ENCODE results near the gene GGA3. TPM values are rescaled to one million over a fixed set of nuclear protein-coding genes. Genes with fewer than 3 reads are reported as not detected.
"Not testable (repeated sequence)": the region's sequence is repeated elsewhere in the genome, so short reads cannot be mapped to it uniquely, and the experiment has no call there.

The GGA3 gene, protein sequence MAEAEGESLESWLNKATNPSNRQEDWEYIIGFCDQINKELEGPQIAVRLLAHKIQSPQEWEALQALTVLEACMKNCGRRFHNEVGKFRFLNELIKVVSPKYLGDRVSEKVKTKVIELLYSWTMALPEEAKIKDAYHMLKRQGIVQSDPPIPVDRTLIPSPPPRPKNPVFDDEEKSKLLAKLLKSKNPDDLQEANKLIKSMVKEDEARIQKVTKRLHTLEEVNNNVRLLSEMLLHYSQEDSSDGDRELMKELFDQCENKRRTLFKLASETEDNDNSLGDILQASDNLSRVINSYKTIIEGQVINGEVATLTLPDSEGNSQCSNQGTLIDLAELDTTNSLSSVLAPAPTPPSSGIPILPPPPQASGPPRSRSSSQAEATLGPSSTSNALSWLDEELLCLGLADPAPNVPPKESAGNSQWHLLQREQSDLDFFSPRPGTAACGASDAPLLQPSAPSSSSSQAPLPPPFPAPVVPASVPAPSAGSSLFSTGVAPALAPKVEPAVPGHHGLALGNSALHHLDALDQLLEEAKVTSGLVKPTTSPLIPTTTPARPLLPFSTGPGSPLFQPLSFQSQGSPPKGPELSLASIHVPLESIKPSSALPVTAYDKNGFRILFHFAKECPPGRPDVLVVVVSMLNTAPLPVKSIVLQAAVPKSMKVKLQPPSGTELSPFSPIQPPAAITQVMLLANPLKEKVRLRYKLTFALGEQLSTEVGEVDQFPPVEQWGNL
- total RNA-seq (15.5 TPM), polyA plus RNA-seq (29.7 TPM)

- Histone ChIP-seq H3K4me3 (ENCODE audit: low read depth, low read length) (peak within 1 kb of the TSS; percentile 88), H3K36me3 (ENCODE audit: insufficient read depth) (peaks cover 5% of the 10 kb centered on the region), H3K4me1 (ENCODE audit: insufficient read depth) (peaks cover 2% of the 10 kb centered on the region), H3K27ac (ENCODE audit: low read depth) (peak within 1 kb of the TSS; percentile 89)
- under 1% methylated on average over 67 of the region's 69 CpGs for WGBS
- DNase-seq (ENCODE audit: extremely low spot score): peak; percentile 89
These were observed at the start of gene GGA3, which contains the start of gene MRPS7 for GRCh38 chr17:75261336-75262111. TSS of gene GGA3 (minus strand) at chr17:75261606. CDS start at chr17:75261587, 19 bp downstream. TSS of gene MRPS7 (plus strand) at chr17:75261879. CDS start at chr17:75261901, 22 bp downstream.

DNA sequence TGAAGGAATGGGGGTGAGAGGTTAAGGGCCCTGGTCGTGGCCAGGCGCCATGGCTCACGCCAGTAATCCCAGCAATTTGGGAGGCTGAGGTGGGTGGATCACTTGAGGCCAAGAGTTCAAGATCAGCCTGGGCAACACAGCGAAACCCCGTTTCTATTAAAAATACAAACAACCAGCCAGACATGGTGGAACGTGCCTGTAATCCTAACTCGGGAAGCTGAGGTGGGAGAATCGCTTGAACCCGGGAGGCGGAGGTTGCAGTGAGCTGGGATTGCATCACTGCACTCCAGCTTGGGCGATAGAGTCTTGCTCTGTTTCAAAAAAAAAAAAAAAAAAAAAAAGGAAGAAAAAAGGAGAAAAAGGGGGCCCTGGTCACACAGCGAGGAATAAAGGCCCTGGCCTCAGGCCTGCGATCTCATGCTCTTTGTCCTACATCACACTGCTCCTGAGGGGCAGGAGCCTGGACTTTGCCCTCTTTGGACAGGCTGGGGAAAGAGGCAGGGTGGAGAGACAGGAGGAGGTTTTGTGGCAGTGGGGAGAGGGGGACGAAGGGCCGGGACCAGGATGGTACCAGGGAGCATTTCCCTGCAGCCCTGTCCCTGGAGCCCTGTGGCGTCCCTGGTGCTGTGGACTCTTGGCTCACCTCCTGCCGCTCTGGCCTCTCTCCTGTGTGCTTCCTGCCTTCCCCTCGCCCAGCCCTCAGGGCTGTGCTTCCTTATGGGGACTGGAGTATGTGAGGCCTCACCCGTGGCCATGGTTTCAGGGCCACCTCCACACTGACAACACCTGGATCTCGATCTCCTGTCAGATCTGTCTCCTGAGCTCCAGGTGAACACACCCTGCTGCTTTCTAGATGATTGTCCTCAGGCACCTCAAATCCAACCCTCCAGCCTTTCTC, 47.6 kb upstream of the GGA3 start:
- 60% methylated on average over 20 of the region's 20 CpGs for WGBS
- Histone ChIP-seq H3K36me3 (ENCODE audit: insufficient read depth) (no peaks in the 10 kb centered on the region), H3K4me3 (ENCODE audit: low read depth, low read length) (no peak overlapping the region), H3K4me1 (ENCODE audit: insufficient read depth) (no peaks in the 10 kb centered on the region), H3K27ac (ENCODE audit: low read depth) (no peak overlapping the region)
- DNase-seq (ENCODE audit: extremely low spot score): no peak

DNA sequence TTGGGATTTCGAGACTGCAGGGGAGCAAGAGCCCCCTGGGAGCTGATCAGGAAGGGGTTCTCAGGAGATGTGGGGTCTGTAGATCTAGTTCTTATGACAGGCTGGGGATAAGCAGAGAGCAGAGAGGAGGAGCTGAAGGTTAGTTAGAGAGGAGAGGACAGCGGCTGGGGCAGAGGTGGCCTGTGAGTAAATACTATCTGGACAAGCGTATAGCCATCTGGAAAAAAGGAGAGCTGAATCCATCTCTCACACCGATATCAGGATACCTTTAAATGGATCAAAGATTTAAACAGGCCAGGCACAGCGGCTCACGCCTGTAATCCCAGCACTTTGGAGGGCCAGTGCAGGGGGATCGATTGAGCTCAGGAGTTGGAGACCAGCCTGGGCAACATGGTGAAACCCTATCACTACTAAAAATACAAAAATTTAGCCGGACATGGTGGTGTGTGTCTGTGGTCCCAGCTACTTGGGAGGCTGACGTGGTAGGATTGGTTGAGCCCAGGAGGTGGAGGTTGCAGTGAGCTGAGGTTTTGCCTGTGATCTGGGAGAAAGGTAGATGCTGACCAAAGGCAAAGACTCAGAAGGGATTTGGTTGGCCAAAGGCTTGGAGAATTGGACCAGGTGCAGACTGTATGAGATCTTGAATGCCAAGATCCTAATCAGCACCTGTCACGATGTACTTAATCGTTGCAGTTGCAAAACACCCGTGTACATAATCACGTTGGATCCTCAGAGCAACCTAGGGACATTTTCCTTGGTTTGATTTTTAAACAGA, 46.7 kb upstream of the GGA3 start:
- no peak overlapping the region for H3K27ac ChIP-seq (ENCODE audit: low read depth)
- no peak overlapping the region for H3K4me3 ChIP-seq (ENCODE audit: low read depth, low read length)
- WGBS: 71% methylated on average over 13 of the region's 13 CpGs
- H3K36me3 ChIP-seq (ENCODE audit: insufficient read depth): no peaks in the 10 kb centered on the region
- no peak for DNase-seq (ENCODE audit: extremely low spot score)
- H3K4me1 ChIP-seq (ENCODE audit: insufficient read depth): no peaks in the 10 kb centered on the region

DNA sequence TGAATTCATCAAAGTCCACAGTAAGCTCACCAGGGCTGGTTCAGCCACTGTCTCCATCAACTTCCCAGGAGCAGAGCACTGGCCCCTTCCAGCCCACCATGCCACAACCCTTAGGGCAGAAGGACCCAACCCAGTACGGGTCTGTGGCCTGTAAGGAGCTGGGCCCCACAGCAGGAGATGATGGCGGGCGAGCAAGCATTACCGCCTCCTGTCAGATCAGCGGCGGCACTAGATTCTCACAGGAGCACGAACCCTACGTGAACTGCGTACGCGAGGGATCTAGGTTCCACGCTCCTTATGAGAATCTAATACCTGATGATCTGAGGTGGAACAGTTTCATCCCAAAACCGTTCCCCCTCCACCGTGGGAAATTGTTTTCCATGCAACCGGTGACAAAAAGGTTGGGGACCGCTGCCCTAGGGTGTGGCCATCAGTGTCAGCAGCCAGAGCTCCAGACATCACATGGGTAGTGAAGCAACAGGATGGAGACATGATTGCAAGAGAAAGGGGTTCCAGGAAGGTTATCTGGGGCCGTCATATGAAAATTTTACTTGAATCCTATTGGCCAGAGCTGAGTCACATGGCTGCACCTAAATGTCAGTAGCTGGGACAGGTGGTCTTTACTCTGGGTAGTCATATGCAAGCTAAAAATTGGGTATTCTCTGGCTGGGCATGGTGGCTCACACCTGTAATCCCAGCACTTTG, 40.2 kb upstream of the GGA3 start:
- no peak overlapping the region for H3K27ac ChIP-seq (ENCODE audit: low read depth)
- no peak overlapping the region for H3K4me3 ChIP-seq (ENCODE audit: low read depth, low read length)
- 89% methylated on average over 17 of the region's 17 CpGs for WGBS
- H3K4me1 ChIP-seq (ENCODE audit: insufficient read depth): no peaks in the 10 kb centered on the region
- no peak for DNase-seq (ENCODE audit: extremely low spot score)
- no peaks in the 10 kb centered on the region for H3K36me3 ChIP-seq (ENCODE audit: insufficient read depth)

- Histone ChIP-seq H3K4me3 (ENCODE audit: low read depth, low read length) (no peak overlapping the region), H3K27ac (ENCODE audit: low read depth) (no peak overlapping the region), H3K4me1 (ENCODE audit: insufficient read depth) (no peaks in the 10 kb centered on the region), H3K36me3 (ENCODE audit: insufficient read depth) (no peaks in the 10 kb centered on the region)
- DNase-seq (ENCODE audit: extremely low spot score): no peak
- WGBS: 67% methylated on average over 9 of the region's 9 CpGs
These were observed 39.6 kb upstream of the GGA3 start for GRCh38 chr17:75301049-75301448.

DNA sequence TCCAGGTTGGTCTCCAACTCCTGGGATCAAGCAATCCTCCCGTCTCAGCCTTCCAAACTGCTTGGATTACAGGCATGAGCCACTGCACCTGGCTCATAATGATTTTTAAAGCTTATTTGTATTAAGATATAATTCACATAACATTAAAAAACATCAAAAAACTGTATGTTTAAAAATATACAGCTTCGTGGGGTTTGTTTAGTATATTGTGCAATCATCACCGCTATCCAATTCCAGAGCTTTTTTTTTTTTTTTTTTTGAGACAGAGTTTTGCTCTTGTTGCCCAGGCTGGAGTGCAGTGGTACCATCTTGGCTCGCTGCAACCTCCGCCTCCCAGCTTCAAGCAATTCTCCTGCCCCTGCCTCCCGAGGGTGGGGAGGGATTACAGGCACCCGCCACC, 38.9 kb upstream of the GGA3 start:
- no peaks in the 10 kb centered on the region for H3K4me1 ChIP-seq (ENCODE audit: insufficient read depth)
- DNase-seq (ENCODE audit: extremely low spot score): no peak
- H3K36me3 ChIP-seq (ENCODE audit: insufficient read depth): no peaks in the 10 kb centered on the region
- no peak overlapping the region for H3K4me3 ChIP-seq (ENCODE audit: low read depth, low read length)
- WGBS: 70% methylated on average over 7 of the region's 7 CpGs
- no peak overlapping the region for H3K27ac ChIP-seq (ENCODE audit: low read depth)

DNA sequence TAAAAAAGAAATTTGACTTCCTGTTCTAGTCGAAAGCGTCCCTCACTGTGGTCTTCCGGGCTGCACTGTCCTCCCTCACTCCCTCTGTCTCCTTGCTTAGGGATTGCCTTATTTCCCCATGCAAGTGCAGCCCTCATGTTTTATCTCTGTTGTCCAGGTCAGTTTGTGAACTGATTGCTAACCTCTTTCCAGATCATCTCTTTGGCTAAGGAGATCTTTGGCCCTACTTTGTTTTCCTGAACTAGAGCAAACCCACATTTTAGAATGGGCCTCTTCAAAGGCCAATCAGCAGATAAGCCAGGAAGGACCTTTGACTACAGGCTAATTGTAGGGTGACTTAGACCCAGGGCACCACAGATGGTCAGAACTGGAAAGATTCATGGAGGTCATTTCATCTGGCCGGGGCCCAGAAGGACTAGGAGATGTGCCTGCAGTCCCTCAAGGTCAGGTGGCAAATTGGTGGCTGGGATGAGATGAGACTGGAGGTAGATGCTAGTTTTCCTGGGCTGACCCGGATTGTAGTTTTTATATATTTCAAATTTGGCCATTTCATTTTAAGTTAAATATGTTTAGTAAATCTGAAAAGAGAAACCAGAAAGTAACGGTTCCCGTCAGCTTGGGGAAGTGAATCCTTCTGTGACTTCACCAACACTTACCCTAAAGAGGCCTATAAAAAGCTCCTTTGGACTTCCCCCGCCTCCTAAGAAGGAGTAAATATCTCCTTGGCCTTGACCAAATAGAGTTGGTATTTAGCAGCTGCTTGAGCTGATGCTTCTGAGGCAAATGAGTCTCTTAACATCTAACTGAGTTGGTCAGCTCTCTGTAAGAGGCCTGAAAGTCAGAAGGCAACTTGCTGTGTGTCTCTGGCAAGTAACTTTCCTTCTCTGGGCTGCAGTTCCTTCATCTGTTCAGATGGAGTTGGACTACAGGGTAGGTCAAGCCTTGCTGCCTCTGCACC, 34.1 kb upstream of the GGA3 start:
- 78% methylated on average over 8 of the region's 8 CpGs for WGBS
- Histone ChIP-seq H3K4me1 (ENCODE audit: insufficient read depth) (no peaks in the 10 kb centered on the region), H3K36me3 (ENCODE audit: insufficient read depth) (no peaks in the 10 kb centered on the region), H3K4me3 (ENCODE audit: low read depth, low read length) (no peak overlapping the region), H3K27ac (ENCODE audit: low read depth) (no peak overlapping the region)
- no peak for DNase-seq (ENCODE audit: extremely low spot score)

DNA sequence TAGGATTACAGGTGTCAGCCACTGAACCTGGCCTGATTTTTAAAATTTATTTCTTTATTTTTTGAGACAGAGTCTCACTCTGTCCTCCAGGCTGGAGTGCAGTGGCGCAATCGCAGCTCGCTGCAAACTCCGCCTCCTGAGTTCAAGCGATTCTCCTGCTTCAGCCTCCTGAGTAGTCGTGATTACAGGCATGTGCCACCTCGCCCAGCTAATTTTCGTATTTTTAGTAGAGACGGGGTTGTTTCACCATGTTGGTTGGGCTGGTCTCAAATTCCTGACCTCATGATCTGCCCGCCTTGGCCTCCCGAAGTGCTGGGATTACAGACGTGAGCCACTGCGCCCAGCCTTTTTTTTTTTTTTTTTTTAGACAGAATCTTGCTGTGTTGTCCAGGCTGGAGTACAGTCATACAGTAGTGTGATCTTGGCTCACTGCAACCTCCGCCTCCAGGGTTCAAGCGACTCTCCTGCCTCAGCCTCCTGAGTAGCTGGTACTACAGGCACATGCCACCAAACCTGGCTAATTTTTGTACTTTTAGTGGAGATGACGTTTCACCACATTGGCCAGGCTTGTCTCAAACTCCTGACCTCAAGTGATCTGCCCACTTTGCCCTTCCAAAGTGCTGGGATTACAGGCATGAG, 31.5 kb upstream of the GGA3 start:
- H3K27ac ChIP-seq (ENCODE audit: low read depth); H3K4me3 ChIP-seq (ENCODE audit: low read depth, low read length); DNase-seq (ENCODE audit: extremely low spot score); H3K4me1 ChIP-seq (ENCODE audit: insufficient read depth); H3K36me3 ChIP-seq (ENCODE audit: insufficient read depth): not testable (repeated sequence)
- WGBS: 76% methylated on average over 16 of the region's 16 CpGs

DNA sequence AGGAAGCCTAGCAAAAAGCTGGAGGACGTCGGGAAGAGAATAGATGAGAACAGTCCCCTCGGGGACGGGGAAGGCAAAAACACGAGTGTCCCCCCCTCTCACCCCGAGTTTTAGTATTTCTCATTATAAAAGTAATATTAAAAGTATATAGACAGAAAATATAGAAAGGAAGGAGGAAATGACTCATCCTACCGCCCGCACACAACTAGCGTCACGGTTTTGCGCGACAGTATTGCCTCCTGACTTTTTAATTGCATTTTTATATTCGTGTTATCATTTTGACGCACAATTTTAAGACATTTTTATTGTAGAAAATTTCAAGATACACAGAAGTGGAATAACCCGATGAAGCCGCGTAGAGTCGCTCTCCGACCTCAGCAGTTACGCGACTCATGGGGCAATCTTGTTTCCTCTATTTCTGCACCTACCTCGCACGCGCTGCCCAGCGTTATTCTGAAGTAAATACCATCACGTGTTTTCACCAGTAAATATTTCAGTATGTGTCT, 28.5 kb upstream of the GGA3 start:
- DNase-seq (ENCODE audit: extremely low spot score): no peak
- no peaks in the 10 kb centered on the region for H3K4me1 ChIP-seq (ENCODE audit: insufficient read depth)
- WGBS: 1% methylated on average over 26 of the region's 26 CpGs
- H3K4me3 ChIP-seq (ENCODE audit: low read depth, low read length): peak overlapping the region; percentile 51
- peak overlapping the region; percentile 89 for H3K27ac ChIP-seq (ENCODE audit: low read depth)
- no peaks in the 10 kb centered on the region for H3K36me3 ChIP-seq (ENCODE audit: insufficient read depth)

DNA sequence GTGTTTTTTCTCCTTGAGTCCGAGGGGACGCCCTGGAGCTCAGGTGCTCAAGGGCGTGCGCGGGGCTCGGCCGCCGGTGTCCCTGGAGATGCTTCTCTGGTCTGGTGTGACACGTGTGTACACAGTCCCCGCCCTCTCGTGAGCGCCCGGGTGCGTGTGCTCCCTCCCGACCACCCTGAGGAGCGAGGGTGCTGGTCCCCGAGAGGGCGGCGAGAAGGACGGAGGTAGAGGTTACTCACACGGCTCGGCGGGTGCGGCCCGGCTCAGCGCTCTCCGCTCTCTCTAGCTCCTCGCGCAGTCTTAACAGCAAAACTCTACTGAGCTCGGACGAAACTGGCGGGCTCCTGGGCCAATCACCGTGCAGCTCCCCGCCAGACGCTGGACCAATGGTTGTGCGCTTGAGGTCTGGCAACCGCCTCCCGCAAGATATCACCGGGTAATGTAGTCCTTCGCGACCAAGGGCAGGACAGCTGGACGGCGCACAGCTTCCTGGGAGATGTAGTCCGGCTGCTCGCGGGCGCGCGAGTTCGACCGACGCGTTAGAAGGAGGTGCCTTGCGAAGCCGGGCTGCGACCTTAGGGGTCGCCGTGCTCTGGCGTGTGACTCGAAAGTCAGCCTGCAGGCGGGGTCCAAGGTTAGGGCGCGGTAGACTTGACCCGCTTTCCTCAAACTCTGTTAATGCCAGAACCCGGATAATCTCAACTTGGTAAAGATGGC, 27.9 kb upstream of the GGA3 start, which contains the start of gene SLC25A19:
Gene SLC25A19 (minus strand): TSS at position 319 of the 717 bp plus-strand sequence. CDS start 2,669 bp downstream, outside the sequence.
- no peaks in the 10 kb centered on the region for H3K36me3 ChIP-seq (ENCODE audit: insufficient read depth)
- no peaks in the 10 kb centered on the region for H3K4me1 ChIP-seq (ENCODE audit: insufficient read depth)
- peak within 1 kb of the TSS; percentile 52 for H3K4me3 ChIP-seq (ENCODE audit: low read depth, low read length)
- under 1% methylated on average over 65 of the region's 65 CpGs for WGBS
- H3K27ac ChIP-seq (ENCODE audit: low read depth): peak within 1 kb of the TSS; percentile 89
- peak; percentile 95 for DNase-seq (ENCODE audit: extremely low spot score)
